Hematopoietic multipotent progenitor cell treated with erythropoietin and hydrocortisone succinate and interleukin-3 and kit ligand, for 4 days (in vitro differentiated cells): ENCODE measurements around the gene ZBTB47.

Experiments used
- DNase-seq: peaks from one replicate; pipeline ENCODE4 v3.0.0-alpha.2; 2015

Gene ZBTB47

DNA sequence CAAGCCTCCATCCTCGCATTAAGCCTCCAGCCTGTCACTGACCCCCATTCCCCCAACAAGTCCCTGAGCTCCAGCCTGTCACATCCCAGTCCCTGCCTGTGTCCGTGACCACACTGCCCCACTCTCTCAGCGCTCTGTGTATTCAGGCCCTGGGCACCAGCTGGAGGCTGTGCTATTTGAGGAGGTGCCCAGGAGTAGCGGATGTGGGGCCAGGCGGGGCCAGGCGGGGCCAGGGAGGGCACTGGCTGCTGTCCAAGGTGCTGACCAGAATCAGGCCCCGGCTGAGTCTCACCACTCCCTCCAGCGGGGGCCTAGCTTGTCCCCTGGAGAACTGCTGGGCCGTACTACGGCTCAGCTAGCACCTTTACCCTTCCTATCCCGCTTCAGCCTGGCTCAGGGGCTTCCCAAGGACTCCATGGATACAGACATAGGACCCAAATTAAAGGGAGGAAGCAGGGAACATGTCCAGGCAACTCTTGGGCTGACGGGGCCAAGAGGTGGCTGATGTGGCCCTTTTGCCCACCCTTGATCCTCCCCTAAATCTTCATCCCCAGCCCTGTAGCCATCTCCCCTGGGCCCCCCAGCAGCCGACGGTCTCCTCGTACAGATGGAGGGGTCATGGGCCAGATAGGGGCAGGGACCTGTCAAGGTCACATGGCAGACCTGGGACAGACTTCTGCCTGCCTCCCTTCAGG lies 48.0 kb downstream of the ZBTB47 start:
- peak; percentile 86 for DNase-seq

DNA sequence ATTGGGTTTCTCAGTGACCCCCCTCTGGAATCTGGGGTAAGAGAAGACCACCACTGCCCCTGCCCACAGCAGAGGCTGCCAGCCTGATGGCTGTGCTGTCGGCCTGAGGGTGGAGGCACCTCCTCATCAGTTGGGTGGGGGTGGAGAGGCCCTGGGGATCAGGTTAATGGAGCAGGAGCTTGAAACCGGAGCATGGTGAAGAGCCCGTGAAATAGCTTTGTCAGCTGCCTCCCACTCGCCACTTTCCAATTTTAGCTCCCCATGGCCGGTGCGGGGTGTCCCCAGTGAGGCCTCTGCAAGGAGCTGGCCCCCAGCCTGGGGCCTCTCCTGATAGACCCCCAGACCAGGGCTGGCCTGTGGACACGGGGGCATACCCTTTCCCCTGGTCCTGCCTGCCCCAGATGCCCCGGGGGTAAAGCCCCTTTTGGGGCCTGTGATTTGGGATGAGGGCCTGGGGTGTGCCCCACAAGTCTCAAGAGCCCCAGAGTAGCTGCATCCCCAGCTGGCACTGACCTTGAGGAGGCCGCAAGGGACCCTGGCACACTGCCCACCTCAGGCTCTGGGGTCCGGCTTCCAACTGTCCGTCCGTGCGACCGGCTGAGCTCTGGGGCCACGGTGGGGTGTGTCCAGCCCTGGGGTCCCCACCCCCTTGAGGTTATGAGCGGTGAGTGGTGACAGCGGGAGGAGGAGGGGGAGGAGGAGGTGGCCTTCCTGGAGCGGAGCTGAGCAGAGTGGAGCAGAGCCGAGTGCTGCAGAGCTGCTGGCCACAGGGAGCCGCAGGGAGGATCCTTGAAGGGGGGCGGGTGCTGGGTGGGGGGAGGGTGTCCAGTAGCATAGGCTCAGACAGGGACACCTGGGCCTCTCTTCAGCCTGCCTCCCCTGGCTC lies 48.8 kb downstream of the ZBTB47 start, which contains the start of gene HHATL:
TSS of gene HHATL (minus strand) at position 733 of the 886 bp plus-strand sequence. CDS start 1,972 bp downstream, outside the sequence.
- no peak for DNase-seq

DNA sequence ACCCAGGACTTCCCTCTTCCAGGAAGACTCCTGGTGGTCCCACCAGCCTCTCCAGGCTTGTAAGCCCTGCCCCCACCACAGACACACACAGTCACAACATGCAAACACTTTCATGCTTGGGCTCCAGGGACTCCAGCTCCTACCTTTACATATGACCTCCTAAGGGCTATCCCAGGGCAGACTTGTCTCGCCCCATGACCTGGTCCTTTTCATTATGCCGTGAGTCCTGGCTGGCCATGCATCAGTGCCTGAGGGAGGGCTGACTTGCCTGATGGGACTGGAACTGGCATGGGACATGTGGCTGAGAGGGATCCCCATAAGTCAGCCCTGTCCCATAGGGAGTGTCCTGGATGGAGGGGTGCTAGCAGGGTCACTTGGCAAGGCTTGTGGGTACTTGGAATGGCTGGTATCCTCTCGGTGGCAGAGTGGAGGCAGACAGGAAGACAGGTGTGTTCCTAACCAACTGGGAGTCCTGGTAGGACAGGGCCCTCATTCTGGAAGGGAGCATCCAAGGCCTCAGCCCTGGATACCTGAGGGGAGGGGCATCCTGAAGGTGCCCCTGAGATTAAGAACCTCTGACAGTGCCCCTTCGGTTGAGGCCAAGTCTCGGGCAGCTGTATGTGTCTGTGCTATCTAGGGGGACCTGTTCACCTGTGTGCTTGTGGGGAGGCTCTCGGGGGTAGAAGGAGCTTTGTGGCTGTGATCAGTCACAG lies 49.6 kb downstream of the ZBTB47 start:
- no peak for DNase-seq

- DNase-seq = no peak
These were observed 50.2 kb downstream of the ZBTB47 start for GRCh38 chr3:42703695-42704025.

GRCh38 chr3:42704136-42704841 lies 50.8 kb downstream of the ZBTB47 start:
- no peak for DNase-seq

DNA sequence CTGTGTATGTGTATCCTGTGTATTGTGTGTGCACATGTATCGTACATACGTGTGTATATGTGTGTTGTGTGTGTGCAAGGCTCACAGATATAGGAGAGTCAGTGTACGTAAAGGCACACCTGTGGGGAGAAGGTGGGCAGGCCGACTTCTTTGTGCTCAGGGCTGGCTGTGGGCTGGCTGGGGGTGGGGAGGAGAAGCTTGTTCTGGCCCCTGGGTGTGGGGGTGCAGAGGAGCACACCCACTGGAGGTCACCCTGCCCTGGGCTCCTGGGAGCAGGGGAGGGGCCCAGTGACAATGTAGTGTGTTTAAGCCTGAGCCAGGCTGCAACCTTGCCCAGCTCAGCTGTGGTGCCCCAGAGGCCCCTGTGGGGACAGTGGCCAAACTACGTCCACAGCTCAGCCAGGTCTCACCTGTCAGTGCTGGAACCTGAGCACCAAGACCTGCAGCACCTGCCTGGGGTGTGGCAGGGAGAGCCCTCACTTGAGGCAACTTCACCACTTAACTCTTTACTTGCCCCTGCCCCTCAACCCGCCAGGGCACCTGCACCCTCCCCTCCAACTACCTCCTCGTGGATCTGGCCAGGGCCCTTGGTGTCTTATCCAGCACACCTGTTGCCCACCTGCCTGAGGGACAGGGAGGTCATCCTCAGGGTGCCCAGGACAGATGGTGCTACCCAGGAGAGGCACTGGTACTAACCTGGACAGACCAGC lies 51.7 kb downstream of the ZBTB47 start:
- no peak for DNase-seq

GRCh38 chr3:42705962-42706585 lies 52.6 kb downstream of the ZBTB47 start:
- no peak for DNase-seq

DNA sequence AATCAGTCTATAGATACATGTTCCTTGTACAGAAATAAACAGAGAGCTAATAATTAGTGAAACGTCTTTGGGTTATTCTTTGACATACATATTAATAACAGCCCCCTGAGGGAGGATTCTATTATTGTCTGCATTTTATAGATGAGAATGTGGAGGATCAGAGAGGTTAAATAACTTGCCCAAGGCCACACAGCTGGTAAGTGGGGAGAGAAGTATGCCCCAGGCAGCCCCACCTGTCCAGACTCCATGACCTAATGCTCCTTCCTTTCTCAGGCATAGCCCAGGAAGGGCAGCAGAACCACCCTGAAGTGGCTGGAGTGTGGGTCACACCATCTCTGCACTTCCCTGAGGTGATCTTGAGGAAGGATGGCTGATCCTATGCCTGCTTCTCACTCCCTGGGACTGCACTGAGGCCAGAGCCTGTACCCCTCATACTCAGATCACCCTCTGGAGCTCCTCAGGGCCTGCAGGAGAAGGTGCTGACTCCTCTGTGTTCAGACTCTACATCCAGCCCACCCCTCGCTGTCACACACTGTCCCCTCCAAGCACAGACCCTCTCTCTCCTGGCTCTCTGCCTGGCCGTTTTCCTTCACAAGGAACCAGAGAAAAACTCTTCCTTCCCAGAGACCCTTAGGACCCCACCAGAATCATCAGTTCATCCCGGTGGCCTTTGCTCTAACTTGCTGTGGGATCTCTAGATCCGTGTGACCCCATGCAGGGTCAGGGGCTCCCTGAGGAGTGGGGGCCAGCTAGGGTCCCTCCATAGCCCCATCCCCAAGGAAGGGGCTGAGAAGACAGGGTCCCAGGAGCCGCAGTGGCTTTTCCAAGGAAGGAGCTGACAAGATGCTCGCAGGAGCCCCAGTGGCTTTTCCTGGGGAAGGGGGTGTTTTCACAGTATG lies 53.5 kb downstream of the ZBTB47 start:
- no peak for DNase-seq

GRCh38 chr3:42707620-42708355 lies 54.3 kb downstream of the ZBTB47 start:
- DNase-seq = no peak

GRCh38 chr3:42708611-42709151 lies 55.2 kb downstream of the ZBTB47 start:
- DNase-seq = no peak

DNA sequence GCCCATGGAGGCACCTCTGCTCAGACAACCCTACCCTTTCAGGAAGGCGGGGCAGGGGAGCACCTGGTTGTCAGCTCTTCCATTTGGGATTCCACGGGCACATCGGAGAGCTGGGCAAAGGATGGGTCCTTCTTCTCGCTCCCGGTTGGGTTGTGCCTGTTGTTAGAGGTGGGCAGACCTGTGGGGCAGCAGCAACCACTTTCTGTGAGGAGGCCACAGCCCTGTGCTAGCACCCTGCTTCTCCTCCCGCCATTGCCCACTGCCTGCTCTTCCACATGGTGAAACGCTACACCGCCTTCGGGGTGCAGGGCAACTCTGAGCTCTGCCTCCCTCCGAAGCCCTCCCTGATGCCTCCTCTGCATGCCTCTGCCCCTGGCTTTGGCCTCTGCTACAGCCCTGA lies 56.1 kb downstream of the ZBTB47 start:
- no peak for DNase-seq

DNA sequence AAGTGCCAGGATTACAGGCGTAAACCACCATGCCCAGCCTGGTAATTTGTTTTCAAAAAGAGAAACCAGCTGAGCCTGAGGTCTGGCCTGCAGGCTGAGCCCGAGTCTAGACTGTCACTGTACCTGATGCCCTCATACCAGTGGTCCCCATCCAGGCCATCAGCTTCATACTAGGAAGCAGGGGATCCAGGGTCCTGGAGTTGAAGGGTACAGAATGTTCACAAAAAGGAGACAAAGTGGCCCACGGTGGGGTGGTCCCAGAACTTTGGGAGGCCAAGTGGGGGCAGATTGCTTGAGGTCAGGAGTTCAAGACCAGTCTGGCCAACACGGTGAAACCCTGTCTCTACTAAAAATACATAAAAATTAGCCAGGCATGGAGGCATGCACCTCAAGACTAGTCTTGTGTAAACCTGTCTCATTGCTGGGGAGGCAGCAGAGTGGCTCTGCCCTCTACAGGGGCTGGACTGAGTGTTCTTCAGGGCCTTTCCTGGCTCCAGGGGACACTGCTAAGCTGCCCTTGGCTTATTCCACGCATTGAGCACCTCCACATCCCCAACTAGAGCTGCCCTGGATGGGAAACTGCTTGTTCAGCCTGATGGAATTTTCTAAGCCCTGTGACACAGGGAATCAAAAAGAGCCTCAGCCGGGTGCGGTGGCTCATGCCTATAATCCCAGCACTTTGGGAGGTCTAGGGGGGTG lies 57.0 kb downstream of the ZBTB47 start:
- no peak for DNase-seq

GRCh38 chr3:42711491-42712343 lies 58.2 kb downstream of the ZBTB47 start:
- no peak for DNase-seq

DNA sequence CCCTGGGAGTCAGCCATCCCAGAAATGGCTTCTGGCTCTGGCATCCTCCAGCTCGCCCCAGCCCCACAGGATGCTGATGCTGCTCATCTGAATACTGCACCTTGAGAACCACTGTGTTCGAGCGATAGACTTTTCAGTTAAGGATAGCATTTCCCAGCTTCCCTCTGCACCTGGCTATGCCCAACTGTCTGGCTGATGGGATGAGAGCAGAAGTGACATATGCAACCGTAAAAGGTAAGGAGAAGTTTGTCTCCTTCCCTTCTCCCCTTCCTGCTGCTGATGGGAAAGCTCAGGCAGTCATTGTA lies 58.8 kb downstream of the ZBTB47 start:
- DNase-seq = no peak

GRCh38 chr3:42712688-42713372 lies 59.3 kb downstream of the ZBTB47 start:
- DNase-seq = no peak

GRCh38 chr3:42713747-42714146 lies 60.2 kb downstream of the ZBTB47 start:
- no peak for DNase-seq

GRCh38 chr3:42714171-42714852 lies 60.8 kb downstream of the ZBTB47 start:
- no peak for DNase-seq
